ENCODE measurements around the gene IFRD2. TPM values are rescaled to one million over a fixed set of nuclear protein-coding genes. Genes with fewer than 3 reads are reported as not detected.
"Not testable (repeated sequence)": the region's sequence is repeated elsewhere in the genome, so short reads cannot be mapped to it uniquely, and the experiment has no call there.

Gene IFRD2
- total RNA-seq, 1 donor from 2014 or later = 103 TPM

DNA sequence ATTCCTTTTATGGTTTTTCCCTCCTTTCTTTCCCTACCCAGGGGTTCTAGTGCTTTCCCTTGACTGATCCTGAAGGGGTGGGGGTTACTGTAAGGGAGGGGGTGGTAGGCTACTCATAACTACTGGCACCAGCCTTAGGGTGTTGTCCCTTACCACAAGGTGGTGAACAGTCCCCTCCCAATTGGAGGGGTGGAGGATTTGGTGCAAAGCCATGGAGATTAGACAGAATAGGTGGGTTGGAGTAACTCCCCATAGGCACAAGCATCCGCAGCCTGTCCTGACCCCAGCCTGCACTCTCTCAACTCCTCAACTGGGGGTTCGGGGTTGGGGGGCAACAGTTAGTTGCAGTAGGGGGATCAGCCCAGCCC is 32.9 kb upstream of the IFRD2 start:
- intact Hi-C loops (cut with micrococcal nuclease) = no loop called here

DNA sequence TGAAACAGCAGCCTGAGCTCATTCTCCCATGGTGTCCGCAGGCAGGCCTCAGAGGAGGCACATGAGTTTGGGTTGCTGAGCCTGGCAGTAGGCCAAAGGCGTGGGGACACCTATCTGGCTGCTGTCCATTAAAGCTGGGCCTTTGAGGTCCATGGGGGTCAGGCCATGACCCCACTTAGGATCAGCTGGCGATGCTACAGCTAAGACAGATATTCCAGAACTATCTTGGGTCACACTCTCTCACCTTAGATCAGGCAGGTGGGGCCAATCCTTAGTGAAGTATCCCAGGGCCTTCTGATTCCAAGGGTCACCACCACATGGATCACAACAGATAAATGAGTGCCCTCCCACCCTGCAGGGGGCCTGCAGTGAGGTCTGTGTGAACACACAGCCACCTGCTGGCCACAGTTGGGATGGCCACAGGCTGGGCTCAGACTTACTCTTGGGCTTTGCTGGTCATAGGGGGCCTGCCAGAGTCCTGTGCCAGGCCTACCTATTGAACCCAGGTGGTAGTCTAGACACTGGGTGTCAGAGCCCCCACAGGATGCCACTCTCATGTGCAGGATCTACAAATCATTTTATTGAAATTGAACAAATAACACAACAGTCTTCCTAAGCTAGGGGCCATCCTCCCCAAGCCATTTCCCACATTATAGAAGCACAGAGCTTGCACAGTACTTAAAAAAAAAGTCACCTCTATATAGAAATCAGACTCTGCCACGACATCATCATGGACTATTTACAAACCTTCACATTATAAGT is 32.3 kb upstream of the IFRD2 start:
- intact Hi-C loops (cut with micrococcal nuclease) = loop anchor here (1.0 kb wide), 1 partner anchor 50 kb away; no protein-coding TSS in a partner anchor

DNA sequence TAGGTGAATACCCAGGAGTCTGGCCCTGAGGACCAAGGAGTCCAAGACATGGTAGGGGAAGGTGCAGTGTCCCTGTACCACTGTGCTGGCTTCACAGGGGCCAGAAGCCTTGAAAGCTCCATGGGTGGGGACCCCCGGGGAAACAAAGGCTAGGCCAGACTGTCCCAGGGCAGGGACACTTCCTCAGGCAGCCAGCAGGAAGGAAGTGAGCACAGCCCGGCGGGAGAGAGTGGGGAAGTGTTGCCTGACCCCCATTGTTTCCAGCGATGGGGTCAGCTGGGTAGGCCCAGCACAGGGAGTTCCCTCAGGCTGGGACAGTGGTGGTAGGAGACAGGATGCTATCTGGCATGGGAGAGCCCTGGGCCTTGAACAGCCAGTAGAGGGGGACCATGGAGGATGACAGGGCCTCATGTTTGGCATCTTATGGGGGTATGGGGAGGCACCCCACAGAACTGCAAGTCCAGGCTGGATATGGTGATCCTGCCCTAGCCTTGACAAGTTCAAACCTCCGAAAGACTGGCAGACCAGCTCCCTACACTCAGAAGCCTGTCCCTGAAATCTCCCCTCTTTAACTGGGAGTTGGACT is 31.5 kb upstream of the IFRD2 start:
- intact Hi-C loops (cut with micrococcal nuclease) = loop anchor here (1.0 kb wide), 1 partner anchor 49 kb away; no protein-coding TSS in a partner anchor

DNA sequence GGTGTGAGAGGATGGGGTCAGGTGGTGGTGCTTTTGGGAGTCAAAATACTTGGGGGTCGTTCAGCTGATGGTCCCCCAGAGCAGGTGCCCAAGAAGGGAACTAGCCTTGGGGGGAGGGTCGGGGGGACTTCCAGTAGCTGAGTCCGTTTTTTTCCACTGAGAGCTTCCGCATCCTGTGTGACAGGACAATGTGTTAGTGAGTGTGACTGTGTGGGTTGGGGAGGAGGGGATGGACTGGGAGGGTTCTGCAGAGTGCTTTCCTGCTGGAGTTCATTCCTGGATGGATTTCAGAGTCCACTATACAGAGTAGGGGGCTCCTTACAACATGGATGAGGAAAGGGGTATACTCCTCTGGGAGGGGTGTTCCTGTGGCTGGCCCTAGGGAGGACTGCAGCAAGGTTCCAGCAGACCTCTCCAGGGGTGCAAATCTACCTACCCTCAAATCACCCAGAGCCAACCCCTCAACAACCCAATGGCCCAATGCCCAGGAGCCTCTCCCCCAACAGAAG is 30.9 kb upstream of the IFRD2 start:
- intact Hi-C loops (cut with micrococcal nuclease) = no loop called here

DNA sequence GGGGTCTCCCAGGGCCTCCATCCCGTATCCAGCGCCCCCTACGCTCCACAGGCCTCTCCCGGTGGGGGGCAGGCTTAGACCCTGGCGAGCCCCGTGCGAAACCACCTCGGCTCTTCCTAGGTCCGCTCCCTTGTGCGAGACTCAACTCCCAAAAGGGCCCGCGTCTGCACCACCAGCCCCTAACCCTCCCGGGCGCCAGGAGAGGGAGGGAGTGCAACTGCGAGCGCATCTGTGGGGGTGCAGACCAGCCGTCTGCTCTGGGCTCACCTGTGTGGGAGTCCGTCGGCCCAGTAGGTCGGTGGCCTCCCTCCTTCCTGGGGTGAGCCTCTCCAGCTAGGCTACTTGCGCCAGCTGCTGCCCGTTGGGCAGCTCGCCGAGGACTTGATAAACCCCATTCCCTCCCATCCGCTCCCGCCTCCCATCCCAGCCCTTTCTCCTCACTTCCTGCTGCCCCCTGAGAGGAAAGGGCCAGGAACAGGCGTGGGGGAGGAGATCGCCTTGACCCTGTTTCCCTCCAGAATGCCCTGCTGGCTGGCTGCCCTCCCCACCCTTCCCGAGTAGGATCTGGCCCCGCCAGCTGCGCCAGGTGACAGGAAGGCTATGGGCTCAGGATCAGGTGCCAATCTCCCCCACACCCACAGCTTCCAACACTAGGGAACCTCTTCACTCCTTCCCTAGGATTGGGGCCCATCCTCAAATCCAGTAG is 30.3 kb upstream of the IFRD2 start, which contains the start of gene HYAL2:
HYAL2 (minus strand) TSS at position 360 of the 706 bp plus-strand sequence. CDS start 2,256 bp downstream, outside the sequence.
- intact Hi-C loops (cut with micrococcal nuclease) = no loop called here

DNA sequence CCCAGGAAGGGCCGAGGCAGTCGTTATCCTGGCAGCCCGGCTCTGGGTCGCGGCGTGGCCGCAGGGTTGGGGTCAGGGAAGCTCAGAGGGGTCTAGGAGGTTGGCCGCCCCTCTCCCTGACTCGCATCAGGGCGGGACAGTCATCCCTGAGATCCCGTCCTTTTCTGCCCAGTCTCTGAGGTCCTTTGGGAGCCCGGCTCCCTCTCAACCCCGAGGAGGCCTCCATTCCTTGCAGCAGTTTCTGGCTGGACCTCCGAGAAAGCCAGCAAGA is 29.8 kb upstream of the IFRD2 start:
- intact Hi-C loops (cut with micrococcal nuclease) = no loop called here

DNA sequence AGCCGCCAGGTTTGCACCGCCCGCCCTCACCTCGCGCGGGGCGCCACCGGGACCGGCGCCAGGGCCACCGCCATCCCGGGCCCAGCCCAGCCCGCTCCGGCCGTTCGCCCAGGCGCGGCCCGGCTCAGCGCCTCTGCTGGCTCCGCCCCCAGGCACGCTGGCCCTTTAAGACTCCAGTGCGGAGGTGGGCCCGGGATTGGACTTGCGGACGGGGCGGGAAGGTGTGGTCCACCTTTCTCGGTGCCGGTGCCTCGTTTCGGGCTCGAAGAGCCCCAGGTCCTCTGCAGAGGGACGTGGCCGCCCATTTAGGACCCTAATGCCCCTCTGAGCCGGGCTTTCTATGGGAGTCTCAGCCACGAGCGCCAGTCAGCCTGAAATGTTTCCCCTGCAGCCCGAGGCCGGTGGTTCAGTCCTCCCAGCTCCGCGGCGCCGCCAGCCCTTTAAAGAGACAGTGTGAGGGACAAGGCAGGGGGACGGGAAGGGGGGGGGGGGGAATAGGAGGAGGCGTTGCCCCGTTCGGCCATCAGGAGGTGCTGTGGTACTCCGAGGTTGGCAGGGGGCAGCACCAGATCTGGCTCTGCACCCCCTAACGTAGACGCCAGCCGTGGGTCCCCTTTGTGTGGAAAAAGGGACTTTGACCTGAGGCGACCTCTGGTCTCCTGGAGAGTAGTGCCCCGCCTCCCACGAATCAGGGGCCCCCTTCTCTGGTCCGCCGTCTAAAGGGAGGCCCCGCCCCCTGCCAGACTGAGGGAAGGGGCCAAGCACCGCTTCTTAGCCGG is 29.3 kb upstream of the IFRD2 start:
- intact Hi-C loops (cut with micrococcal nuclease) = loop anchor here (1.0 to 2.0 kb wide), 3 partner anchors 15 to 29 kb away; partner anchors contain the start of genes HYAL3, IFRD2 and NAA80

DNA sequence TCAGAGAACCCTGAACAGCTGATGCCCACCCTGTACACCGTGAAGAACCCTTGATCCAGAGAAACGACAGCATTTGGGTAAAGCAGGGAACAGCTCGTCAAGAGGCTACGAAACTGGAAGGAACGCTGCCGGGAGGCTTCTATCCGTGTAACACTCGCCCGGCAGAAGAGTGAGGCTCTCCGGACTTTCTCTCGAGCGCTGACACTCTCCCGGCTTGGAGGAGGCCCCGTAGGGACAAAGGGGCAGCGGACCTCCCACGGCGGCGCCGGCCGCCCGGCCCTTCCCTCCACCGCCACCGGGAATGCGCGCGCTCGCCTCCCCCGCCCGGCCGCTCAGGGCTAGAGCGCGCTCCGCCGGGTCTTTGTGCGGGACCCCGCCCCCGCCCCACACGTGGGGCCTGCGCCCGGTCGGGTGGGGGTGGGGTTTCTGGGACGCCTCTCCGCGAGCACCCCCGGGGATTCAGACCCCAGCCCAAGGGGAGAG is 28.7 kb upstream of the IFRD2 start:
- intact Hi-C loops (cut with micrococcal nuclease) = loop anchor here (1.0 to 2.0 kb wide), 3 partner anchors 16 to 29 kb away; partner anchors contain the start of genes HYAL3, IFRD2 and NAA80

DNA sequence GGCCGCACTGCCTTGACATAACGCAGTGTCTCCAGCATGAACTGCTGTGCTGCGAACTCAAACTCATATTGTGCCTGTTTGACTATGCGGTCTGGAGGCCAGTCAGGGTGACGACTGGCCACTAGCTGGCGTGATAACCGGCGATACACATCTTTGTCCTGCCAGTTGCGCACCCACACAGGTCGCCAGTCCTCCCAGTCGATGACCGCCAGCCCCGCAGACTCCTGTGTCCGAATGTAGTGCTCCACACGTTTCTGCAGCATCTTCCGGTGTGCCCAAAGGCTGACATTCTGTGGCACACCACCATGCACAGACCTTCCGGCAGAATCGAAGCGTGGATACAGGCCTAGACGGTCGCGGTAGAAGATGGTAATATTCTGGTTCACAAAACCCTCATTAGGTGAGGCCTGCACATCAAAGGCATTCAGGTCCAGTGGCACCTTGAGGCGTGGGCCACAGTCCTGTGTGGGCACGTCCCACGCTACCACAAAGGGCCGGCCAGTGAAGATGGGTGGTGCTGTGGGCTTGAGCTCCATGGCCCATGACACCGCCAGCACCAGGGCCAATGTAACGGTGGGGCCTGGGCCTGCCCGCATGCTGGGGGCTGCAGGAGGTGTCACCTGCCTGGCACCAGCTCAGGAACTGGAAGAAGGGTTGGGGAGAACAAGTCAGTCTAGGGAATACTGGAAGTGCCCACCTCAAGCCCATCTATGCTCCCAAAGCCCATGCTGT is 27.8 kb upstream of the IFRD2 start:
- intact Hi-C loops (cut with micrococcal nuclease) = loop anchor here (2.0 kb wide), 1 partner anchor 17 kb away; no protein-coding TSS in a partner anchor

DNA sequence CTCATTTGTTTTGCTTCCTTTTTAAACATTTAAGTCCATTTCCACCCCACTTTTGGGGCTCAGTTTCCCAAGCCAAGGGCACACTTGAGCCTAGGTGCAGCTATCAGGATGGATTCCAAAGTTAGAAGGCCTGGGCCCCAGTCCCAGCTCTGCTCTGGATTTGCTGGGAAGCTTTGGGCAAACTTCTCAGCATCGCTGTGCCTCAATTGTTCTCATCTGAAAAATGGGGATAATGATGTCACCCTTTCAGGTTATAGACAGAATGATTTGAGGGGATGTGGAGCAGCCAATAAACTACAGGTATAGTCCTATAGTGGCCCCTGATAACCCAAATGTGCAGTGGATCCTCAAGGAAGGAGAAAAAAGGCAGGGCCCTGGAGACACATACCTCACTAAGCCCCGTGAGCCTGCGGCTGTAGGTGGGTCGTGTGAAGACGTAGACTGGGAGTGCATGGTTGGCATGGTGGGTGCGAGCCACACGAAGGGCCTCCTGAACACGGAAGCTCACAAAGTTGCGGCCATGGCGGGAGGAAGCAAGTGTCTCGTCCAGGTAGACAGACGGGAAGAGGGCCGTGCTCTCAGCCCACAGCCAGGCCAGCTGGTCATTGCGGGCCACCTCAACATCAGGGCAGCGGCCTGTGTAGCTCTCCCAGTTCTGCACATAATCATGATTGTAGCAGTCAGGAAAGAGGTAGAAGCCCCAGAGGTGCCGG is 27.1 kb upstream of the IFRD2 start:
- intact Hi-C loops (cut with micrococcal nuclease) = no loop called here

DNA sequence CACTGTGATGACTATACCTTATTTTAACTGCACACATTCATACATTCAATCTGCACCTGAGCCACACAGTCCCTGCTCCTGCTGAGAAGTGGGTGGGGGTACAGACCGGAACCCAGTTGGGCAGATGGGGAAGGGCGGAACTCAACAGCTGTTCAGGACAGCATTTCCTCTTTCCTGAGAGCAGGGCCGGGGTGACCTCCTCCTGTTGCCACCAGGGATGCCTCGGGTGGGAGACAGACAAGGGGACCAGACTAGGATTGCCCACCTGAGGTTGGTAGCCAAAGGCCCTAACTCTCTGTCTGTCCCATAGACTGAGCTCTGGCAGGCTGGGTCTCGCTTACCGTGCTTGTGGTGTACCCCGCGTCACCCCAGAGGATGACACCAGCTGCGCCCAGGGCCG is 26.4 kb upstream of the IFRD2 start:
- intact Hi-C loops (cut with micrococcal nuclease) = no loop called here

DNA sequence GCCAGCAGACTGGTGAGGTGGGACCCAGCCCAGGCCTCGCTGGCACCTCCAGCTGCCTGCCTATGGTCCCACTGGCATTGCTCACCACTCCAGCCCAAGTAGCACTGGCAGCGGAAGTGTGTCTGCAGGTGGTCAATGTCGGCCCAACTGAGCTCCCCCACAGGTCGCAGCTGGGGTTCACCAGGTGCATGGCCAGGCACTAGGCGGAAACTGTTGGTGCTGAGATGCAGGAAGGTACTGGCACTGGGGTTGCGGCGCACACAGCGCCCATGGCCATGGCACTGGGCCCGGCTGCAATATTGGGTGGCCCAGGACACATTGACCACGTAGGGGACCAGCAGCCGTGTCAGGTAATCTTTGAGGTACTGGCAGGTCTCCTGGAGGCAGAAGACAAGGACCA is 25.9 kb upstream of the IFRD2 start:
- intact Hi-C loops (cut with micrococcal nuclease) = no loop called here

DNA sequence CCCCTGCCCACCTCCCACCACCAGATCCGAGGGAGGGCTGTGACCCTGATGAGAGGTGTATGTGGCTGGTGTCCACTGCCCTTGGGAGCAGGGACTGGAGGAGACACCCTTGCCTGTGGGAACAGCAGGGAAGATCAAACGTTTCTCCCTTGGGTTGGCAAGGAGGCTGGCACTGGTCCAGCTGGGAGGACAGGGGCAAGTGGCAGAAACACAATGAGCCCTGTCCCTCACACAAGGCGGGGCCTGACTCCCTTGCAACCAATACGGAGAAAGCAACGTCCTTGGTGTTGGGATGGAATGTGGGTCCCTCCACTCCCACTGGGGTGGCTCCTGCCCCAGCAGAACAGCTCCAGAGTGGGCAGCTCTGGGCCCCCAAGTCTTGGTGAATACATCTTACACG is 25.1 kb upstream of the IFRD2 start:
- intact Hi-C loops (cut with micrococcal nuclease) = no loop called here

DNA sequence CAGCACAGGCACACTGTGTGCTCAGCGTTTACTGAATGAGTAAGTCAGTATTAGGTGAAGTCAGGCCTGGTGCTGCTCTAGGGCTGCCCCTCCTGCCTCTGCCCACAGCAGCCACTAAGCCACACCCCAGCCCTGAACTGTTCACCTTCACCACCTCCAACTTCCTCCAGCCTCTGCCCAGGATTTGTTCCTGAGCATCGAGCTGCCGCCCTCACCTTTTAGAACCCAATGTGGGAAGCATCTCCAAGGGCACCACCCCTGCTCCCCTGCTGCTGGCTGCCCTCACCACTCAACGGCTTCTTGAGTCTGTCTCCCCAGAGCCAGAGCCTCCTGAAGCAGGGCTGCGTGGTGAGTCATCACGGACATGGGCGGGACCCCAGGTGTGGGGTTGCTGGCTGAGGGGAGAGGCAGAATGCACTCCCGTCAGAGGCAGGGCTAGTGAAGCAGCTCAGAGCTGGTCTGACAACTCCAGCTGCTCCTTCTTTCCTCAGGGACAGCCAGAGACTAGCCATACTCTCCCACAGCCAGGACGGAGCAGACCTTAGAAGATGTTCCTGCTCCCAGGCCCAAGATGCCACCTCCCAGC is 24.5 kb upstream of the IFRD2 start:
- intact Hi-C loops (cut with micrococcal nuclease) = no loop called here

DNA sequence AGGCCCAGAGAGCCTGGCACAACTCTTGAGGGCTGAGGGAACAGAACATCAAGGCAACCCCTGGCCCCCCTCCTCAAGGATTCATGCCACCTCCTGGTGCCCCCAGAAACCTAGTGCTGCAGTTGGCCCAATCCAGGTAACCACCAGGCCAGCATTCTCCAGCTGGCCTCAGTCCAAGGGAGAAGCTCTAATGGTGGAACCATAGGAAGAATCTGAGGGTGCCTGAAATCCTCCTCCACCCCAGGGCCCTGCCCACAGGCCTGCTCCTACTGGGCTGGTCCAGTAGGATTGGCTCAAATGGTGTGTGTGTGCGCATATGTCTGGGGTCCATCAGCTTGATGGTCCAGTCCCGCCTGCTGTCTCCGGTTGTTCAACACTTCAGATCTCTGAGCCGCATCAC is 22.6 kb upstream of the IFRD2 start:
- intact Hi-C loops (cut with micrococcal nuclease) = no loop called here

DNA sequence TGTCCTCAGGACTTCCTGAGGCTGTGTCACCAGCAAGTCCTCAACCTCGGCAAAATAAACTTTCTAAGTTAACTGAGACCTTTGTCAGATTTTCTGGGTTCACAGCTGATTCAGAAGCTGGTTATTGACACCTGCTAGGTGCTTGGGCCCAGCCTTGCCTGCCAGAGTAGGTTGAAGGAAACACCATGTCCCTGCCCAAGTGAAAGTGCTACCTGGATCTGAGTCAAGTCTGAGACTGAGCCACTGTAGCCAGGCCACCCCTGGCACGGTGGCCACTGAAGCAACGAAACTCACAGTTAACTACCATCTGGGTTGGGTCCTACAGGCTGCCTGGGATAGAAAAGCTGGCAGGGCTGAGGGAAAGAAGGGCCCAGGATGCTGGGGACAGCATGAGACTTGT is 22.1 kb upstream of the IFRD2 start:
- intact Hi-C loops (cut with micrococcal nuclease) = no loop called here

DNA sequence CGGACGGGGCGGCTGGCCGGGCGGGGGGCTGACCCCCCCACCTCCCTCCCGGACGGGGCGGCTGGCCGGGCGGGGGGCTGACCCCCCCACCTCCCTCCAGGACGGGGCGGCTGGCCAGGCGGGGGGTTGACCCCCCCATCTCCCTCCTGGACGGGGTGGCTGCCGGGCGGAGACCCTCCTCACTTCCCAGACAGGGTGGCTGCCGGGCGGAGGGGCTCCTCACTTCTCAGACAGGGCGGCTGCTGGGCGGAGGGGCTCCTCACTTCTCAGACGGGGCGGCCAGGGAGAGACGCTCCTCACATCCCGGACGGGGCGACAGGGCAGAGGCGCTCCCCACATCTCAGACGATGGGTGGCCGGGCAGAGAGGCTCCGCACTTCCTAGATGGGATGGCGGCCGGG is 19.8 kb upstream of the IFRD2 start:
- intact Hi-C loops (cut with micrococcal nuclease) = not testable (repeated sequence)

DNA sequence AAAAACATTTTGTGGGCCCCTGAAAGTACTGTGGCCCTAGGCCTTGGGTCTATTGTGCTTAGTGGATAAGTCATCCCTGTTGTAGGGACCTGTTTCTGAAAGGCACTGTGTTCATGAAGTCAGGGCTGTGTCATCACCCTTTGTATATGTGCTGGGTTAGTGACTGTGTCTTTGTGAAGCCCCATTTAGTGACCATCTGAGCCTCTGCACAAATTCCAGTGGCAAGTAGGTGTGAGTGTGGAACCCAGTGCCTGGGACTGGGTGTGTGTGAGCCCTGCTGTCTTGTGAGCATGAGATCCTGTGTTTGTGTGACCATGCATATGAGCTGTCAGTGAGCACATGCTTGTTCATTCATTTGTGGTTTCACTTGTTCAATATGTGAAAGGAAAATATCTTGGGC is 12.4 kb upstream of the IFRD2 start:
- intact Hi-C loops (cut with micrococcal nuclease) = no loop called here

DNA sequence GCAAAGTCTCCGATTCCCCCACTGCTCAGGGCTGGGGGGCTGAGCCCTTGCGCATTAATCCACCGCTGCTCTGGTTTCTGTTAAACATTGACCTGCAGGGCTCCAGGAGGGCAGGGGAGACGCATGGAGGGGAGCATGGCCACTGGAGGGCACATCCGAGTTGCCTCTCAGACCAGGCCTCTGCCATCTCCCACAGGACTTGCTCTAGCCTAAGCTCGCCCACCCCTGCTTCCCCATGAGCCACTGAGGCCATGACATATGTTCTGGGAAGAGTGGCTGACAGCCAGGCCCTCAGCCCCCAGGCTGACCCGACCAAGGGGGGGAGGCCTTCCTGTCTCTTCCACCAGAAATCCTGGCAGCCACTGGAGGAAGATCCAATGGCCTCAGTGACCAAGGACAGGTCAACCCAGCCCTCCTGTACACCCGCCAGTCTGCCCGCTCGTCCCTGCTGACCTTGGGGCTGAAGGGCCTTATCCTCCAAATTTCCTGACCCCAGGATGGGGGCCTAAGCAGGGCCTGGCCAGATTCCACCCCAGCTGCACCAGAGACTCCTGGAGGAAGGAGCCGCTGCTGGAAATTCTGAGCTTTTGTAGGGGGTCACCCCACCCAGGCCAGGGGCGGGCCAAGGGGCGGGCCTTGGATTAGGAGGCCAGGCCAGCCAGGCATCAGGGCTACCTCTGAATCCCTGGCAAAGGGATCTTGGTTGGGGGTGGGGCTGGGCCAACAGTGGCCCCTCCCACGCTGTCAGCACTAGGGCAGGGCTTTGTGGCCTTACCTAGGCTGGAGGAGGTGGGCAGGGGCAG is 11.0 kb upstream of the IFRD2 start, which contains the start of gene HYAL1:
HYAL1 (minus strand) TSS at position 562 of the 803 bp plus-strand sequence. CDS start 618 bp downstream, outside the sequence.
- intact Hi-C loops (cut with micrococcal nuclease) = no loop called here
